ENCODE measurements around the gene CSNK1G1. TPM values are rescaled to one million over a fixed set of nuclear protein-coding genes. Genes with fewer than 3 reads are reported as not detected.
"Not testable (repeated sequence)": the region's sequence is repeated elsewhere in the genome, so short reads cannot be mapped to it uniquely, and the experiment has no call there.

The CSNK1G1 gene
- polyA plus RNA-seq, 1 donor from 2014 or later, result 18.9 TPM

DNA sequence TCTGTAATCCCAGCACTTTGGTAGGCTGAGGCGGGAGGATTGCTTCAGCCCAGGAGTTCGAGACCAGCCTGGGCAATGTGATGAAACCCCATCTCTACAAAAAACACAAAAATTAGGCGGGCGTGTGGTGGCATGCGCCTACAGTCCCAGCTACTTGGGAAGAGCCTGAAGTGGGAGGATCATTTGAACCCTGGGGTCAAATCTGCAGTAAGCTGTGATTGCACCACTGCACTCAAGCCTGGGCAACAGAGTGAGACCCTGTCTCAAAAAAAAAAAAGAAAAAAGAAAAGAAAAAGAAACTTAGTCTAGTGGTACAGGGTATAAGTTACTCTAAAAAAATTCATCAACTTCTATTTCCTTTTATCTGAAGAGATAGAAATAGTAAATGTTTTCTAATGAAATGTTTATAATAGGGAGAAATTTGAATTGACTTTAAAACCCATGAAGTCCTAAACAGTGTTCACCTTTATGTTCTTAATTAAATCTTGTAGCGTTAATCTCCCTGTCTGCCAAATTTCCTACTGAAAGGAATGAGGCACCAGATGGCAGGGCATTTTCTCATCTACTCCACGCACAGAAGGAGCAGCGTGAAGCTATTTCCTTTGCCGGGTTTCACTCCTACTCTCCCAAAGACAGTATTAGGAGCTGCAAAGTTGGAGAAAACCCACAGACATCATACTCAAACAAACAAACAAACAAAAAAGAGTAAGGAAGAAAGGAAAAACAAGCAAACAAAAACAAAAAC, 23.4 kb upstream of the CSNK1G1 start:
- TF ChIP-seq MXI1 (conservative IDR thresholded peaks at IDR 0.05; ENCODE audit: poor library complexity, severe bottlenecking) (no peak), RAD21 (conservative IDR thresholded peaks at IDR 0.05) (no peak), EZH2 (IDR thresholded peaks at IDR 0.05; ENCODE audit: borderline replicate concordance, insufficient read depth, low read length, poor library complexity, severe bottlenecking) (no peak), TAF1 (IDR thresholded peaks at IDR 0.05; ENCODE audit: low read depth) (no peak), EP300 (conservative IDR thresholded peaks at IDR 0.05; ENCODE audit: poor library complexity, severe bottlenecking) (no peak), POLR2AphosphoS5 (IDR thresholded peaks at IDR 0.05) (no peak), SMC3 (conservative IDR thresholded peaks at IDR 0.05; ENCODE audit: poor library complexity) (no peak)
- TF ChIP-seq, protein P1, sequence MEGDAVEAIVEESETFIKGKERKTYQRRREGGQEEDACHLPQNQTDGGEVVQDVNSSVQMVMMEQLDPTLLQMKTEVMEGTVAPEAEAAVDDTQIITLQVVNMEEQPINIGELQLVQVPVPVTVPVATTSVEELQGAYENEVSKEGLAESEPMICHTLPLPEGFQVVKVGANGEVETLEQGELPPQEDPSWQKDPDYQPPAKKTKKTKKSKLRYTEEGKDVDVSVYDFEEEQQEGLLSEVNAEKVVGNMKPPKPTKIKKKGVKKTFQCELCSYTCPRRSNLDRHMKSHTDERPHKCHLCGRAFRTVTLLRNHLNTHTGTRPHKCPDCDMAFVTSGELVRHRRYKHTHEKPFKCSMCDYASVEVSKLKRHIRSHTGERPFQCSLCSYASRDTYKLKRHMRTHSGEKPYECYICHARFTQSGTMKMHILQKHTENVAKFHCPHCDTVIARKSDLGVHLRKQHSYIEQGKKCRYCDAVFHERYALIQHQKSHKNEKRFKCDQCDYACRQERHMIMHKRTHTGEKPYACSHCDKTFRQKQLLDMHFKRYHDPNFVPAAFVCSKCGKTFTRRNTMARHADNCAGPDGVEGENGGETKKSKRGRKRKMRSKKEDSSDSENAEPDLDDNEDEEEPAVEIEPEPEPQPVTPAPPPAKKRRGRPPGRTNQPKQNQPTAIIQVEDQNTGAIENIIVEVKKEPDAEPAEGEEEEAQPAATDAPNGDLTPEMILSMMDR (IDR thresholded peaks at IDR 0.05; ENCODE audit: poor library complexity, severe bottlenecking), result no peak
- TF ChIP-seq, protein P2, sequence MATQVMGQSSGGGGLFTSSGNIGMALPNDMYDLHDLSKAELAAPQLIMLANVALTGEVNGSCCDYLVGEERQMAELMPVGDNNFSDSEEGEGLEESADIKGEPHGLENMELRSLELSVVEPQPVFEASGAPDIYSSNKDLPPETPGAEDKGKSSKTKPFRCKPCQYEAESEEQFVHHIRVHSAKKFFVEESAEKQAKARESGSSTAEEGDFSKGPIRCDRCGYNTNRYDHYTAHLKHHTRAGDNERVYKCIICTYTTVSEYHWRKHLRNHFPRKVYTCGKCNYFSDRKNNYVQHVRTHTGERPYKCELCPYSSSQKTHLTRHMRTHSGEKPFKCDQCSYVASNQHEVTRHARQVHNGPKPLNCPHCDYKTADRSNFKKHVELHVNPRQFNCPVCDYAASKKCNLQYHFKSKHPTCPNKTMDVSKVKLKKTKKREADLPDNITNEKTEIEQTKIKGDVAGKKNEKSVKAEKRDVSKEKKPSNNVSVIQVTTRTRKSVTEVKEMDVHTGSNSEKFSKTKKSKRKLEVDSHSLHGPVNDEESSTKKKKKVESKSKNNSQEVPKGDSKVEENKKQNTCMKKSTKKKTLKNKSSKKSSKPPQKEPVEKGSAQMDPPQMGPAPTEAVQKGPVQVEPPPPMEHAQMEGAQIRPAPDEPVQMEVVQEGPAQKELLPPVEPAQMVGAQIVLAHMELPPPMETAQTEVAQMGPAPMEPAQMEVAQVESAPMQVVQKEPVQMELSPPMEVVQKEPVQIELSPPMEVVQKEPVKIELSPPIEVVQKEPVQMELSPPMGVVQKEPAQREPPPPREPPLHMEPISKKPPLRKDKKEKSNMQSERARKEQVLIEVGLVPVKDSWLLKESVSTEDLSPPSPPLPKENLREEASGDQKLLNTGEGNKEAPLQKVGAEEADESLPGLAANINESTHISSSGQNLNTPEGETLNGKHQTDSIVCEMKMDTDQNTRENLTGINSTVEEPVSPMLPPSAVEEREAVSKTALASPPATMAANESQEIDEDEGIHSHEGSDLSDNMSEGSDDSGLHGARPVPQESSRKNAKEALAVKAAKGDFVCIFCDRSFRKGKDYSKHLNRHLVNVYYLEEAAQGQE (IDR thresholded peaks at IDR 0.05; ENCODE audit: borderline replicate concordance), result no peak

DNA sequence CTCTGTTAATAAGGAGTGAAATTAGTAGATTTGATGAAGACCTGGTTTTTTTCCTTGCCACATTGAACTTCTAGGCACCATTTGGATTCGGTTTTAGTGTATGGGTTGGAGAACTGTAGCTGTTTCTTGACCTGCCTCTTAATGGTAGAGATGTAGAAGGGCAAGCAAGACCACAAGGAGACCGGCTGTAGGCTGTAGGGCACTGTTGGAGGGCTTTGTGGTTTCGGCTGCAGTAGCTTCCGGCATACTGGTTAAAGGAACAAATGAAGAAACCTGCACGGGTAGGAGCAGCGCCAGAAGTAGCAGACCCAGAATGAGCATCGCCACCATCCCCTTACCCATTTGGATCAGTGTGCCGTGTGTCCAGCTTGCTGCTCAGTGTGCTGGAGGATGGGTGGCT, 17.4 kb upstream of the CSNK1G1 start:
- no peaks in the 10 kb centered on the region for H3K9me3 ChIP-seq (ENCODE audit: low read length)
- no peak for TF ChIP-seq RAD21 (conservative IDR thresholded peaks at IDR 0.05)
- H2AFZ ChIP-seq (ENCODE audit: low read depth, low read length), result no peak overlapping the region
- H4K20me1 ChIP-seq (ENCODE audit: insufficient read depth), result no peaks in the 10 kb centered on the region
- H3K27me3 ChIP-seq (ENCODE audit: insufficient read depth, low read depth, low read length), result no peaks in the 10 kb centered on the region
- H3F3A ChIP-seq (ENCODE audit: insufficient read depth, low read length, poor library complexity, severe bottlenecking), result no peaks in the 10 kb centered on the region
- H3K4me2 ChIP-seq (ENCODE audit: low read length), result no peak overlapping the region
- H3K79me2 ChIP-seq (replicated peaks; ENCODE audit: insufficient read depth, low read length), result no peaks in the 10 kb centered on the region
- H3K9ac ChIP-seq (ENCODE audit: low read length), result no peak overlapping the region
- H3K9me2 ChIP-seq (ENCODE audit: insufficient read depth, low read length), result no peaks in the 10 kb centered on the region
- H3K27ac ChIP-seq (ENCODE audit: low read length), result no peak overlapping the region
- no peaks in the 10 kb centered on the region for H3K36me3 ChIP-seq (ENCODE audit: insufficient read depth, low read length)
- no peak overlapping the region for H3K4me3 ChIP-seq (ENCODE audit: low read length)

More for the DNA sequence above, 23.4 kb upstream of the CSNK1G1 start:
- Histone ChIP-seq H3K4me2 (ENCODE audit: low read length) (no peak overlapping the region), H3K27me3 (ENCODE audit: insufficient read depth, low read depth, low read length) (no peaks in the 10 kb centered on the region), H3K9ac (ENCODE audit: low read length) (no peak overlapping the region), H3K36me3 (ENCODE audit: insufficient read depth, low read length) (no peaks in the 10 kb centered on the region), H2AFZ (ENCODE audit: low read depth, low read length) (no peak overlapping the region), H3K27ac (ENCODE audit: low read length) (no peak overlapping the region), H3F3A (ENCODE audit: insufficient read depth, low read length, poor library complexity, severe bottlenecking) (no peaks in the 10 kb centered on the region), H3K9me2 (ENCODE audit: insufficient read depth, low read length) (no peaks in the 10 kb centered on the region), H3K9me3 (ENCODE audit: low read length) (no peaks in the 10 kb centered on the region), H4K20me1 (ENCODE audit: insufficient read depth) (no peaks in the 10 kb centered on the region), H3K79me2 (replicated peaks; ENCODE audit: insufficient read depth, low read length) (peaks cover 10% of the 10 kb centered on the region), H3K4me3 (ENCODE audit: low read length) (no peak overlapping the region)

DNA sequence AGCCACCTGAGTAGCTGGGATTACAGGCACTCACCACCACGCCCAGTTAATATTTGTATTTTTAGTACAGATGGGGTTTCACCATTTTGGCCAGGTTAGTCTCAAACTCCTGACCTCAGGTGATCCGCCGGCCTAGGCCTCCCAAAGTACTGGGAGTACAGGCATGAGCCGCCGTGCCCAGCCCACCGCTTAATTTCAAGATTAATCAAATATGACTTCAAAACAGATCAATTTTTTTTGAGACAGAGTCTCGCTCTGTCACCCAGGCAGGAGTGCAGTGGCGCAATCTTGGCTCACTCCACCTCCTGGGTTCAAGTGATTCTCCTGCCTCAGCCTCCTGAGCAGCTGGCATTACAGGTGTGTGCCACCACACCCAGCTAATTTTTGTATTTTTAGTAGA, 15.4 kb upstream of the CSNK1G1 start:
- H2AFZ ChIP-seq (ENCODE audit: low read depth, low read length); H3K9me3 ChIP-seq (ENCODE audit: low read length); H3K4me3 ChIP-seq (ENCODE audit: low read length); H3F3A ChIP-seq (ENCODE audit: insufficient read depth, low read length, poor library complexity, severe bottlenecking); H3K9me2 ChIP-seq (ENCODE audit: insufficient read depth, low read length); H3K27me3 ChIP-seq (ENCODE audit: insufficient read depth, low read depth, low read length); H4K20me1 ChIP-seq (ENCODE audit: insufficient read depth); H3K27ac ChIP-seq (ENCODE audit: low read length); H3K4me2 ChIP-seq (ENCODE audit: low read length); H3K79me2 ChIP-seq (replicated peaks; ENCODE audit: insufficient read depth, low read length); H3K9ac ChIP-seq (ENCODE audit: low read length); H3K36me3 ChIP-seq (ENCODE audit: insufficient read depth, low read length): not testable (repeated sequence)
